ENCODE results near the gene ZNF41. TPM values are rescaled to one million over a fixed set of nuclear protein-coding genes. Genes with fewer than 3 reads are reported as not detected.
"Not testable (repeated sequence)": the region's sequence is repeated elsewhere in the genome, so short reads cannot be mapped to it uniquely, and the experiment has no call there.

Gene ZNF41
- polyA plus RNA-seq, 1 experiment = 6.2 TPM

DNA sequence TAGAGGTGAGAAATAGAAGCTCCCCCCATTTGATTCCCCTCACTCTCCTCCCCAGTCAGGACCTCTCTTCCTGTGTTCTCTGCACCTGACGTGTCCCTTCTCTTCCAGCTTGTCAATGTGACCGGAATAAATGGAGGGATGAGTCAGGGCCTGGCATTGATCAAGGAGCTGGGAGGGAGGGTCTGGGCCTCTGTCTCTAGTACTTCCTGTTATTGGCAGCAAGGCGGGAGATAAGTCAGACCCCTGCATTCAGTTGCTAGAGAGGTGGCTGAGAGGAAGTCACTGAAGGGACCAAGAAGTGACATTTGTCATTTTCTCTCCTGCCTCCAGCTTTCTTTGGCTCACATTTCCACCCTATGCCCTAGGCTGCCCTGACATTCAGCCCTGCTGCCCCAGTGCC, 35.1 kb upstream of the ZNF41 start:
- POLR2A ChIA-PET = no interaction called here
- Histone ChIP-seq H3K27ac (ENCODE audit: low read depth, low read length) (no peak overlapping the region), H3K9me3 (ENCODE audit: control insufficient read depth, insufficient read depth, low read length) (no peaks in the 10 kb centered on the region), H3K27me3 (ENCODE audit: control insufficient read depth, insufficient read depth, low read length) (no peaks in the 10 kb centered on the region), H3K4me3 (ENCODE audit: low read depth, low read length) (no peak overlapping the region)
- no peak for DNase-seq (ENCODE audit: low read depth, low spot score)
- CTCF ChIA-PET = no interaction called here
- TF ChIP-seq, protein P1, sequence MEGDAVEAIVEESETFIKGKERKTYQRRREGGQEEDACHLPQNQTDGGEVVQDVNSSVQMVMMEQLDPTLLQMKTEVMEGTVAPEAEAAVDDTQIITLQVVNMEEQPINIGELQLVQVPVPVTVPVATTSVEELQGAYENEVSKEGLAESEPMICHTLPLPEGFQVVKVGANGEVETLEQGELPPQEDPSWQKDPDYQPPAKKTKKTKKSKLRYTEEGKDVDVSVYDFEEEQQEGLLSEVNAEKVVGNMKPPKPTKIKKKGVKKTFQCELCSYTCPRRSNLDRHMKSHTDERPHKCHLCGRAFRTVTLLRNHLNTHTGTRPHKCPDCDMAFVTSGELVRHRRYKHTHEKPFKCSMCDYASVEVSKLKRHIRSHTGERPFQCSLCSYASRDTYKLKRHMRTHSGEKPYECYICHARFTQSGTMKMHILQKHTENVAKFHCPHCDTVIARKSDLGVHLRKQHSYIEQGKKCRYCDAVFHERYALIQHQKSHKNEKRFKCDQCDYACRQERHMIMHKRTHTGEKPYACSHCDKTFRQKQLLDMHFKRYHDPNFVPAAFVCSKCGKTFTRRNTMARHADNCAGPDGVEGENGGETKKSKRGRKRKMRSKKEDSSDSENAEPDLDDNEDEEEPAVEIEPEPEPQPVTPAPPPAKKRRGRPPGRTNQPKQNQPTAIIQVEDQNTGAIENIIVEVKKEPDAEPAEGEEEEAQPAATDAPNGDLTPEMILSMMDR (IDR thresholded peaks at IDR 0.05; ENCODE audit: low read depth, low read length) = no peak

DNA sequence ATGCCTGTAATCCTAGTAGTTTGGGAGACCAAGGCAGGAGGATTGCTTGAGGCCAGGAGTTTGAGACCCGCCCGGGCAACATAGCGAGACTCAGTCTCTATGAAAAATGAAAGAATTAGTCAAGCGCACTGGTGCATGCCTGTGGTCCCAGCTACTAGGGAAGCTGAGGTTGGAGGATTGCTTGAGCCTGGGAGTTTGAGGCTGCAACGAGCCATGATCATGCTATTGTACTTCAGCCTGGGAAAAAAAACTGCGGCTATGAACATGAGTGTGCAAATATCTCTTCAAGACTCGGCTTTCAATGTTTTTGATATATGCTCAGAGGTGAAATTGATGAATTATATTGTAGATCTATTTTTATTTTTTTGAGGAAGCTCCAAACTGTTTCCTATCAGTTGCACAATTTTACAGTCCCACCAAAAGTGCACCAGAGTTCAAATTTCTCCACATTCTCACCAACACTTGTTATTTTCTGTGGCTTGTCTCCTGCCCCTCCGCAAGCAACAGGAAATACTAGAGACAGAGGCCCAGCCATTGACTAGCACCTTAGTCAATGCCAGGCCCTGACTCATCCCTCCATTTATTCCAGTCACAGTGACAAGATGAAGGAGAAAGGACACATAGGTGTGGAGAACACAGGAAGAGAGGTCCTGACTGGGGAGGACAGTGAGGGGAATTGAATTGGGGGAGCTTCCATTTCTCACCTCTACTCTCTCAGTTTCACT, 33.1 kb upstream of the ZNF41 start:
- H3K4me3 ChIP-seq (ENCODE audit: low read depth, low read length) = no peak overlapping the region
- no peak overlapping the region for H3K27ac ChIP-seq (ENCODE audit: low read depth, low read length)
- ChIA-PET POLR2A (no interaction called here), CTCF (no interaction called here)
- H3K27me3 ChIP-seq (ENCODE audit: control insufficient read depth, insufficient read depth, low read length) = no peaks in the 10 kb centered on the region
- no peaks in the 10 kb centered on the region for H3K9me3 ChIP-seq (ENCODE audit: control insufficient read depth, insufficient read depth, low read length)
- DNase-seq (ENCODE audit: low read depth, low spot score) = no peak
- TF ChIP-seq, protein P1 (IDR thresholded peaks at IDR 0.05; ENCODE audit: low read depth, low read length) = no peak

DNA sequence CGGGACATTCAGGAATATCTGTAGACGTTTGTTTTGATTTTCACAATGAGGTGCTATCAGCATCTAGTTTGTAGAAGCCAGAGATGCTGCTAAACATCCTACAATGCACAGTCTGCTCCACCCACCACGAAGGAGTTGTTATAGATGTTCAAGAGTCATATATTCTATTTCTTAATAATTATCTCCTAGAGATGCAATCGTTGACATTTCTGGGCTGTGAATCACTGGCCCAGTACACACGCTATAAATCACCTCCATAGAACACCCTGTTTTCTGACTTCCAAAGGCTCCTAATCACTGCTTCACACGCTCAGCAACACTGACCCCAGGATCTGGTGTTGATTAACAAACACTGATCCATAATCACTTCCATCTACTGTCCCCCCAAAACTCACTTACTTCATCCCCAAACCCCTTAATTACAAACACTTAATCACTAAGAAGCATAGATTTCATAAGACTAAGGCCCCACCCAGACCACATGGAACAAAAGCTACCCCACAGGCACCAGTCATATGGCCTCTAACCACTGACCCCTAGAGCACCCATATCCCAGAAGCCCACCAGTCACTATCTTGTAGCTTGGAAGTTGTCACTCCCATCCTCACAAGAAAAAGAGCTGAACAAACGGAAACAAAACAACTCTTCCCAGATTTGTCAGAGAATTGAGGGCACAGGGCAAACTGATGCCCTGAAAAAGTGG, 31.7 kb upstream of the ZNF41 start:
- no peak for DNase-seq (ENCODE audit: low read depth, low spot score)
- TF ChIP-seq, protein P1 (IDR thresholded peaks at IDR 0.05; ENCODE audit: low read depth, low read length) = no peak
- ChIA-PET POLR2A (no interaction called here), CTCF (interaction anchor here (0.8 to 1.4 kb wide), 3 partner anchors 7 to 9 kb away, joined by 3 to 7 read pairs (median 4); no protein-coding TSS in a partner anchor)
- Histone ChIP-seq H3K27me3 (ENCODE audit: control insufficient read depth, insufficient read depth, low read length) (no peaks in the 10 kb centered on the region), H3K27ac (ENCODE audit: low read depth, low read length) (no peak overlapping the region), H3K4me3 (ENCODE audit: low read depth, low read length) (no peak overlapping the region), H3K9me3 (ENCODE audit: control insufficient read depth, insufficient read depth, low read length) (no peaks in the 10 kb centered on the region)

DNA sequence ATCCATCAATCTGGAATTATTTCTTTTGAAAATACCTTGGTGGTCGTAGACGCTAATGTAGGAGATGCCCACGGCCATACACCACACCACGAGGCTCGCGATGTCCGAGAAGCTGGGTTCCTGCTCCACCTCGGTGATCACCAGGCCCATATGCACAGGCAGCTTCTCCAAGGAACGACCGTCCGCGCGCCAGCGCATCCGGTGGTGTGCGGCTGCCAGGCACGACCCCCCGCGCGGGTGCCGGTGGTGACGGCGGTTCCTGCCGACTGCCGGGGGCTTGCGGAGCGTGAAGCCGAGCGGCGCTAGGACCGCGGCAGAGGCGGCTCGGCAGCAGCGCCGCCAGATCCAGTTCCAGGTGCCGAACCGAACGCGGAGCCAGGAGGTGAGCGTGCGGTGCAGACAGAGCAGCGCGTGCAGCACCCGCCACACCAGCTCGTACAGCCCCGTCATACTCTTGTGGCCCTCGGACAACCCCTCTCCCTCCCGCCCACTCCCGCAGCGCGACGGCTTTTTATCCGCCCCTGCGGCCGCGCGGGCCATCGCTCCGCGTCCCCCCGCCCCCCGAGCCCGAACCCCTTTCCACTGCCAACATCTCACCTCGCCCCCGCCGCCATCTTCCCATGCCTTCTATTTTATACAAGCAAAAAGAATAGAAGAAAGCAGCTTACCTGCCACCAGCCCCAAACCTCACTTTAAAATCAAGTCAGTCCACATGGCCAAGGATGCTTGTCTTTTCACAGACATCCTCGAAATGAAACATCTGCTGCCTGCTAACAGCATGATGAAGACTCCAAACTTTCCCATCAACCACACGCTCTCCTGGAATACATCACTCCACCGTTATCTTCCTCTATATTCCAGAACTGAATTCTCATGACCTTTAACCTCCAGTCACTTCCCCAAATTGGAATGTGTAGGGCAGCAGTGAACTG, 30.3 kb upstream of the ZNF41 start:
- not testable (repeated sequence) for H3K27ac ChIP-seq (ENCODE audit: low read depth, low read length)
- peak overlapping the region; percentile 48 for H3K4me3 ChIP-seq (ENCODE audit: low read depth, low read length)
- CTCF ChIA-PET = interaction anchor here (0.6 to 1.4 kb wide), 3 partner anchors 9 to 106 kb away, joined by 4 to 7 read pairs (median 7); no protein-coding TSS in a partner anchor

DNA sequence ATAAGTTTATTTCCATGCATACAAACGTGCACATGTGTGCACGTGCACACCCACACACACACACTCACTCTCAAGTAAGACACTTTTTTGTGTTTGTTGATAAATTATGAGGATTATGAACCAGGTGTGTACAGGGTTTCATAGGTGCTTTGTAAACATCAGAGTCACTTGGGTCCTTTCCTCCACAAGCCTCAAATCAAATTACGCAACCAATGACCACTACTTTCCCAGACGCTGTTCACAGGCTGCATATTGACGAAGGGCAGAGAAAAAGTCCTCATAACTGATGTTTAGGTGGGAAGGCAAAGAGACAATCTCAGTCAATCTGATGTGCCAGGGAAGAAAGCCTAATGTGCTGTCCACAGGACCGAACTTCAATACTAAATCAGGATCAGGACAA, 29.4 kb upstream of the ZNF41 start:
- H3K9me3 ChIP-seq (ENCODE audit: control insufficient read depth, insufficient read depth, low read length); H3K4me3 ChIP-seq (ENCODE audit: low read depth, low read length); DNase-seq (ENCODE audit: low read depth, low spot score); CTCF ChIA-PET; H3K27me3 ChIP-seq (ENCODE audit: control insufficient read depth, insufficient read depth, low read length); H3K27ac ChIP-seq (ENCODE audit: low read depth, low read length); POLR2A ChIA-PET: not testable (repeated sequence)

More for the DNA sequence above, 30.3 kb upstream of the ZNF41 start:
- DNase-seq (ENCODE audit: low read depth, low spot score); H3K9me3 ChIP-seq (ENCODE audit: control insufficient read depth, insufficient read depth, low read length); H3K27me3 ChIP-seq (ENCODE audit: control insufficient read depth, insufficient read depth, low read length): not testable (repeated sequence)
- POLR2A ChIA-PET = interaction anchor here (0.7 kb wide), 1 partner anchor 235 kb away, joined by 4 read pairs; no protein-coding TSS in a partner anchor
